GM12891 (cell line): ENCODE data around the gene KLHL20.

Experiments used
- PAX5 ChIP-seq: IDR thresholded peaks from 2 replicates; pipeline ENCODE4 v1.6.1; 2011; ENCODE audit warnings: low read length, moderate library complexity, mild to moderate bottlenecking; ENCODE audit not compliant: insufficient read depth, severe bottlenecking
- POLR2A ChIP-seq: IDR thresholded peaks from 2 replicates; pipeline ENCODE4 v1.6.1; 2011; ENCODE audit warnings: low read depth, low read length, control low read depth
- POLR2AphosphoS5 ChIP-seq: IDR thresholded peaks from 2 replicates; pipeline ENCODE4 v1.6.1; 2011; ENCODE audit warnings: low read depth, low read length, control low read depth
- POU2F2 ChIP-seq: IDR thresholded peaks from 2 replicates; pipeline ENCODE4 v1.6.1; 2011; ENCODE audit warnings: low read depth, mild to moderate bottlenecking, control low read depth, low read length, moderate library complexity
- TAF1 ChIP-seq: IDR thresholded peaks from 2 replicates; pipeline ENCODE4 v1.6.1; 2011; ENCODE audit warnings: low read depth, low read length, control low read depth

DNA sequence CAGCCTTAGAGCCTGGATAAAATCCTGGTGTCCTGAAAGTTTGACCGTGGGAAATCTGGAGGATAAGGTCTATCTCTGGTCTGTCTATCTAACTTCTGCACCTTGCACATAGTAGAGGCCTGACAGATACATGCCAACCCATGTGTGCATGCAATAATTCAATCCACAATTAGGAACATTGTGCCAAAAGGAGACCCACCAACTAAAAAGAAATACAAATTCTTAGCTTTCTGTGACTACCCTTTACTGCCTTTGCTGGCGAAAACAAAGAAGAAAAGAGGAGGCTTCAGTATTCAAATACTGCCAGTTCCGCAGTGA, 381 bp upstream of the KLHL20 start:
- TF ChIP-seq POLR2A (no peak), POU2F2 (no peak), POLR2AphosphoS5 (no peak), PAX5 (no peak), TAF1 (no peak)
